HepG2 (cell line): Measurements from ENCODE around the gene CARD9. TPM values are rescaled to one million over a fixed set of nuclear protein-coding genes. Genes with fewer than 3 reads are reported as not detected.

Source experiments
- BRD4 ChIP-seq: sonication (generic); formaldehyde crosslinking; IDR thresholded peaks from 2 replicates; pipeline ENCODE4 v1.4.0; 2020; ENCODE audit warnings: missing genetic modification reagents
- DPF2 ChIP-seq: sonication (generic); formaldehyde crosslinking; IDR thresholded peaks from 2 replicates; pipeline ENCODE4 v1.4.0; 2020; ENCODE audit warnings: mild to moderate bottlenecking, low read depth, missing genetic modification reagents, borderline replicate concordance
- GZF1 ChIP-seq: sonication (generic); formaldehyde crosslinking; IDR thresholded peaks from 2 replicates; pipeline ENCODE4 v1.5.1; 2020; ENCODE audit warnings: mild to moderate bottlenecking, missing genetic modification reagents
- NFATC3 ChIP-seq: sonication (generic); formaldehyde crosslinking; IDR thresholded peaks from 2 replicates; pipeline ENCODE4 v1.5.1; 2020; ENCODE audit warnings: mild to moderate bottlenecking, missing genetic modification reagents
- NFYC ChIP-seq: IDR thresholded peaks from 2 replicates; pipeline ENCODE4 v1.6.1; 2016; ENCODE audit warnings: missing genetic modification reagents, missing compliant biosample characterization
- RERE ChIP-seq: IDR thresholded peaks from 2 replicates; pipeline ENCODE4 v1.6.1; 2016; ENCODE audit warnings: low read depth, missing genetic modification reagents, missing compliant biosample characterization
- SMAD9 ChIP-seq: sonication (generic); formaldehyde crosslinking; IDR thresholded peaks from 2 replicates; pipeline ENCODE4 v1.5.1; 2020; ENCODE audit warnings: mild to moderate bottlenecking, missing genetic modification reagents
- SRY ChIP-seq: sonication (generic); formaldehyde crosslinking; IDR thresholded peaks from 2 replicates; pipeline ENCODE4 v1.8.0; 2022; ENCODE audit warnings: mild to moderate bottlenecking, missing genetic modification reagents
- TEAD3 ChIP-seq: optimal IDR thresholded peaks from 2 replicates; pipeline ENCODE3; 2016; ENCODE audit warnings: borderline replicate concordance
- ZNF101 ChIP-seq: sonication (generic); formaldehyde crosslinking; IDR thresholded peaks from 2 replicates; pipeline ENCODE4 v1.4.0; 2020; ENCODE audit warnings: mild to moderate bottlenecking, low read depth, missing genetic modification reagents, borderline replicate concordance
- ZNF264 ChIP-seq: sonication (generic); formaldehyde crosslinking; IDR thresholded peaks from 2 replicates; pipeline ENCODE4 v1.4.0; 2020; ENCODE audit warnings: missing genetic modification reagents
- ZNF292 ChIP-seq: sonication (generic); formaldehyde crosslinking; IDR thresholded peaks from 2 replicates; pipeline ENCODE4 v1.8.1; 2022; ENCODE audit warnings: mild to moderate bottlenecking, low read depth, missing genetic modification reagents, borderline replicate concordance
- ZNF335 ChIP-seq: sonication (generic); formaldehyde crosslinking; IDR thresholded peaks from 2 replicates; pipeline ENCODE4 v1.4.0; 2020; ENCODE audit warnings: missing genetic modification reagents
- ZNF432 ChIP-seq: sonication (generic); formaldehyde crosslinking; IDR thresholded peaks from 2 replicates; pipeline ENCODE4 v1.5.0; 2020; ENCODE audit warnings: missing genetic modification reagents, mild to moderate bottlenecking, borderline replicate concordance
- ZNF660 ChIP-seq: sonication (generic); formaldehyde crosslinking; IDR thresholded peaks from 2 replicates; pipeline ENCODE4 v1.5.1; 2020; ENCODE audit warnings: mild to moderate bottlenecking, low read depth, missing genetic modification reagents, borderline replicate concordance
- ZNF772 ChIP-seq: sonication (generic); formaldehyde crosslinking; IDR thresholded peaks from 2 replicates; pipeline ENCODE4 v1.5.0; 2020; ENCODE audit warnings: mild to moderate bottlenecking, missing genetic modification reagents
- ZNF773 ChIP-seq: sonication (generic); formaldehyde crosslinking; IDR thresholded peaks from 2 replicates; pipeline ENCODE4 v1.4.0; 2020; ENCODE audit warnings: missing genetic modification reagents, borderline replicate concordance
- ZSCAN21 ChIP-seq: sonication (generic); formaldehyde crosslinking; IDR thresholded peaks from 2 replicates; pipeline ENCODE4 v1.8.0; 2022; ENCODE audit warnings: mild to moderate bottlenecking, missing genetic modification reagents, moderate library complexity, borderline replicate concordance
- polyA plus RNA-seq, 8 experiments: library from polyadenylated mRNA; depleted of rRNA in 3 of 8; stranded (reverse) in 7 of 8; unstranded in 1 of 8; fragments of >200 nt; fragmentation: Illumina TruSeq in 4 of 8; extraction: Trizol in 4 of 8; gene quantifications; 2 replicates each; pipeline versions ENCODE4 v1.2.1 to v1.2.3, GENCODE V29; 2011 to 2016; ENCODE audit warnings: low read depth in 4 of 8, missing spikeins in 1 of 8, mixed read lengths in 1 of 8; ENCODE audit not compliant: insufficient read depth in 1 of 8
- total RNA-seq, 5 experiments: library from RNA; depleted of rRNA; stranded (reverse); fragments of >200 nt; fragmentation: Illumina TruSeq; extraction: Trizol; gene quantifications; 2 replicates each; pipeline ENCODE4 v1.2.3, GENCODE V29; 2016; ENCODE audit warnings: low read depth in 1 of 5
- TF ChIP-seq, protein P1 (sequence below): sonication (generic); formaldehyde crosslinking; IDR thresholded peaks from 2 replicates; pipeline ENCODE4 v1.8.0; 2023; ENCODE audit warnings: mild to moderate bottlenecking, missing genetic modification reagents
- TF ChIP-seq, protein P2 (sequence below): sonication (generic); formaldehyde crosslinking; IDR thresholded peaks from 2 replicates; pipeline ENCODE4 v1.5.0; 2020; ENCODE audit warnings: missing genetic modification reagents

The CARD9 gene
- total and polyA plus RNA-seq, 2 of the 13 experiments (the other 11 are each of a cell fraction or from before 2014, with no cell fraction given), result 3.3 to 7.4 TPM

DNA sequence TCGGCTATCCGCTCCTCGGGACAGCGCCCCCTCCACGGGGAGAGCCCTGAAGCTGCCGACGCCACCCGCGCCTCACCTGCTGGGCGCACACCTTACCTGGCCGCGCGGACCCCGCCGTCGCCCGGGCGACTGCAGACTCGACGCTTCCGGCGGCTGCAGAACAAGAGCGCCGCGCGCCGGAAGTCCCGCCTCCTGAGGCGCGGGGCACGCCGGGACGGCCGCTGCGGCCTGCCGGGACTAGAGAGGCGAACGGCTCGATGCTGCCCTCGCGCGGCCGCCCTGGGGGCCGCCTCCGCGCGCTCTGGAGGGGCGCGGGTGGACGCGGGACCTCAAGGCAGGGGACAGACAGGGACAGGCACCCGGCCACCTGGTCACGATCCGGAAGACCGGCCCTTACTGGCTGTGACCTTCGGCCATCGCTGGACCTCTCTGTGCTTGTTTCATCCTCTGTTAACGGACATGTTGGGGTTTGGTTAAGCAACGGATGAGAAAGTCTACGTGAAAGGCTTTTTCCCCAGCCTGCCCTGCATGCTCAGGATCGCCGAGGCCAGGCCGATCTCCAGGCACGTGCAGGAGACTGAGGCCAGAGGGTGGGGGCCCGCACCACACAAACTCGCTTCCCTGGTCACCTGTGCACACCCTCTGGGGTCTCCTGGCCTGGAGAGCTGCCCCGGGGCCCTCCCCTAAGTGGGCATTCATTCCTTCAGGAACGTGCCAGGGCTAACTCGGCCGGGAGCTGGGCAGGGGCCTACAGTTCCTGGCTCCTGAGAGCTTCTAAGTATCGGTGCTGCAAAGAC is 26.8 kb upstream of the CARD9 start, which contains the start of gene SNAPC4 (continued):
- TF ChIP-seq ZSCAN21 (CRISPR knock-in tag) (peak; percentile 81; the same call in 1 of the 2 replicates), ZNF335 (no peak), SMAD9 (CRISPR knock-in tag) (no peak), ZNF292 (CRISPR knock-in tag) (no peak), NFATC3 (CRISPR knock-in tag) (no peak), ZNF101 (no peak), ZNF660 (CRISPR knock-in tag) (no peak), NFYC (CRISPR knock-in tag) (no peak; the same call in 1 of the 2 replicates), ZNF772 (CRISPR knock-in tag) (no peak), ZNF773 (CRISPR knock-in tag) (no peak), TEAD3 (CRISPR knock-in tag) (no peak), ZNF432 (CRISPR knock-in tag) (no peak), RERE (CRISPR knock-in tag) (no peak), ZNF264 (CRISPR knock-in tag) (no peak), DPF2 (CRISPR knock-in tag) (no peak), BRD4 (CRISPR knock-in tag) (no peak), GZF1 (no peak), SRY (CRISPR knock-in tag) (peak; percentile 64; the same call in 1 of the 2 replicates)
- TF ChIP-seq, protein P1, sequence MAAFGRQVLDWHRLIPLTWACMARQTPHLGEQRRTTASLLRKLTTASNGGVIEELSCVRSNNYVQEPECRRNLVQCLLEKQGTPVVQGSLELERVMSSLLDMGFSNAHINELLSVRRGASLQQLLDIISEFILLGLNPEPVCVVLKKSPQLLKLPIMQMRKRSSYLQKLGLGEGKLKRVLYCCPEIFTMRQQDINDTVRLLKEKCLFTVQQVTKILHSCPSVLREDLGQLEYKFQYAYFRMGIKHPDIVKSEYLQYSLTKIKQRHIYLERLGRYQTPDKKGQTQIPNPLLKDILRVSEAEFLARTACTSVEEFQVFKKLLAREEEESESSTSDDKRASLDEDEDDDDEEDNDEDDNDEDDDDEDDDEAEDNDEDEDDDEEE (CRISPR knock-in tag), result peak; percentile 70; the same call in 1 of the 2 replicates
- TF ChIP-seq, protein P2, sequence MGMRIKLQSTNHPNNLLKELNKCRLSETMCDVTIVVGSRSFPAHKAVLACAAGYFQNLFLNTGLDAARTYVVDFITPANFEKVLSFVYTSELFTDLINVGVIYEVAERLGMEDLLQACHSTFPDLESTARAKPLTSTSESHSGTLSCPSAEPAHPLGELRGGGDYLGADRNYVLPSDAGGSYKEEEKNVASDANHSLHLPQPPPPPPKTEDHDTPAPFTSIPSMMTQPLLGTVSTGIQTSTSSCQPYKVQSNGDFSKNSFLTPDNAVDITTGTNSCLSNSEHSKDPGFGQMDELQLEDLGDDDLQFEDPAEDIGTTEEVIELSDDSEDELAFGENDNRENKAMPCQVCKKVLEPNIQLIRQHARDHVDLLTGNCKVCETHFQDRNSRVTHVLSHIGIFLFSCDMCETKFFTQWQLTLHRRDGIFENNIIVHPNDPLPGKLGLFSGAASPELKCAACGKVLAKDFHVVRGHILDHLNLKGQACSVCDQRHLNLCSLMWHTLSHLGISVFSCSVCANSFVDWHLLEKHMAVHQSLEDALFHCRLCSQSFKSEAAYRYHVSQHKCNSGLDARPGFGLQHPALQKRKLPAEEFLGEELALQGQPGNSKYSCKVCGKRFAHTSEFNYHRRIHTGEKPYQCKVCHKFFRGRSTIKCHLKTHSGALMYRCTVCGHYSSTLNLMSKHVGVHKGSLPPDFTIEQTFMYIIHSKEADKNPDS, result 0 out of 2 replicates have a peak, but pooled peaks have one; percentile 52
